Fibroblast of the aortic adventitia (primary cell): ENCODE data around the gene CD209. TPM values are rescaled to one million over a fixed set of nuclear protein-coding genes. Genes with fewer than 3 reads are reported as not detected.

Experiments used
- DNase-seq: peaks from one replicate; pipeline ENCODE4 v3.0.0-alpha.2; 2010; ENCODE audit warnings: low read depth
- H3K4me3 ChIP-seq: 2 replicates; pipeline ENCODE4 v1.5.1; 2011; ENCODE audit warnings: low read depth, mild to moderate bottlenecking, control low read depth, low read length, moderate library complexity
- total RNA-seq: library from RNA; depleted of rRNA; stranded (reverse); fragments of >200 nt; gene quantifications from 2 replicates; pipeline ENCODE4 v1.2.3, GENCODE V29; 2012; ENCODE audit warnings: low replicate concordance
- TF ChIP-seq, protein P1 (sequence below): IDR thresholded peaks from 2 replicates; pipeline ENCODE4 v1.5.1; 2011; ENCODE audit warnings: mild to moderate bottlenecking, low read length, control low read depth, inconsistent platforms; ENCODE audit not compliant: insufficient read depth

Gene CD209
- total RNA-seq, 1 donor: not detected

DNA sequence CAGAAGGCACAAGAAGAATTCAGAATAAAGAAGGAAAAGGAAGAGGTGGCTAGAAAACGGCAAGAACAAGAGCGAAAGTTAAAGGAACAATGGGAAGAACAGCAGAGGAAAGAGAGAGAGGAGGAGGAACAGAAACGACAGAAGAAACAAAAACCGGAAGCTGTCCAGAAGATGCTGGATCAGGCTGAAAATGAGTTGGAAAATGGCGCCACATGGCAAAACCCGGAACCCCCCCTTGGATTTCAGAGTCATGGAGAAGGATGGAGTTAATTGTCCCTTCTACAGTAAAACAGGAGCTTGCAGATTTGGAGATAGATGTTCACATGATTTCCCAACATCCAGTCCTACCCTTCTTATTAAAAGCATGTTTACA lies 6.7 kb downstream of the CD209 start:
- no peak overlapping the region for H3K4me3 ChIP-seq
- TF ChIP-seq, protein P1, sequence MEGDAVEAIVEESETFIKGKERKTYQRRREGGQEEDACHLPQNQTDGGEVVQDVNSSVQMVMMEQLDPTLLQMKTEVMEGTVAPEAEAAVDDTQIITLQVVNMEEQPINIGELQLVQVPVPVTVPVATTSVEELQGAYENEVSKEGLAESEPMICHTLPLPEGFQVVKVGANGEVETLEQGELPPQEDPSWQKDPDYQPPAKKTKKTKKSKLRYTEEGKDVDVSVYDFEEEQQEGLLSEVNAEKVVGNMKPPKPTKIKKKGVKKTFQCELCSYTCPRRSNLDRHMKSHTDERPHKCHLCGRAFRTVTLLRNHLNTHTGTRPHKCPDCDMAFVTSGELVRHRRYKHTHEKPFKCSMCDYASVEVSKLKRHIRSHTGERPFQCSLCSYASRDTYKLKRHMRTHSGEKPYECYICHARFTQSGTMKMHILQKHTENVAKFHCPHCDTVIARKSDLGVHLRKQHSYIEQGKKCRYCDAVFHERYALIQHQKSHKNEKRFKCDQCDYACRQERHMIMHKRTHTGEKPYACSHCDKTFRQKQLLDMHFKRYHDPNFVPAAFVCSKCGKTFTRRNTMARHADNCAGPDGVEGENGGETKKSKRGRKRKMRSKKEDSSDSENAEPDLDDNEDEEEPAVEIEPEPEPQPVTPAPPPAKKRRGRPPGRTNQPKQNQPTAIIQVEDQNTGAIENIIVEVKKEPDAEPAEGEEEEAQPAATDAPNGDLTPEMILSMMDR: no peak
- no peak for DNase-seq

DNA sequence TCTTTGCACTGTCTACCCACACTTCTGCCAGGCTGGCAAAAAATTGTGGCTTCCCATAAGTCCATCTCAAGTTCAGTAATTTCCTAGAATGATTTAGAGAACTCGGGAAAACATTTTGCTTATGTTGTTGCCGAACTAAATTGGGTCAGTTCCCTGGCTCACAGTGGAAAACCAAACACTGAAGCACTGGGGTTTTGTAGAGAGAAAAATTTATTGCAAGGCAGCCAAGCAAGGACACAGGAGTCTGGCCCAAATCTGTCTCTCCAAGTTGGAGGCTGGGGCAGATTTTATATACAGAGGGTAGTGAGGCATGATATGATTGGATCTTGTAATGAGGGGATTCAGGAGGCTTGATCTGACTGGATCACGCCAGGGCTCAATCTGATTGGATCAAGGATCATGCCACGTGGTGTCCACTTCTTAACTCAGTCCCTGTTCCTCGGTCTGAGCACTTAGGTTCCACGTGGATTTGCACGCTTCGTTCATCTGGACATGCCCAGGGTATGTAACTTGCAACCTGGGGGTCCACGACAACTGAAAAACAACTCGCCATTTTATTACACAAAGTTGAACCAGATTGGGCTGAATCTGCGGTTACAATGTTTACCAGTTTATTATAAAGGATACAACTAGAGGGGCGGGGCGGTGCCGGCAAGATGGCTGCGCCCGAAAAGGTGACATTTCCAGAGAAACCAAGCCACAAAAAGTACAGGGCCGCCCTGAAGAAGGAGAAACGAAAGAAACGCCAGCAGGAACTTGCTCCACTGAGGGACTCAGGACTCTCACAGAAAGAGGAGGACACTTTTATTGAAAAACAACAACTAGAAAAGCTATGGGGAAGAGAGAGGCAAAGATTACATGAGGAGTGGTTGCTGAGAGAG lies 7.3 kb downstream of the CD209 start:
- no peak for DNase-seq
- TF ChIP-seq, protein P1: no peak

DNA sequence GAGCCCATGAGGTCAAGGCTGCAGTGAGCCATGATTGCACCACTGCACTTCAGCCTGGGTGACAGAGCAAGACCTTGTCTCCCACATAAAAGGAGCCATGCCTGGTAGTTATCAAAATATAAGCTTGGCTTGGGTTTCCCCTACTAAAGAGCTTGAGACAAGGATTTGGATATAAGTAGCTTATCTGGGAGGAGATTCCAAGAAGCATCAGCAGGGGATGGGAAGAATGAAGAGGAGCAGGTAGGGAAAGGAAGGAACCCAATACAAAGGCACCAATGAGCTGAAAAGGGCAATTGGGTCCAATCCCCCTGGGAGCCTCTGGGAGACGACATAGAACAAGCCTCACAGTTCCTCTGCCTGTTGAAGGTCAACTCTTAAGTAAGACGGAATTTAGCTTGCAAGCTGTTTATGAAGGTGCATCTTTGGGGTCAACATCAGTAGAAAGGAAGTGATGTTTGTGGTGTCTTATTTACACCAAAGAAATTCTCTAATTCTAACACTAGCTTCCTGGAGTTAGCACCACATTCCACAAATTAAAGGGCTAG lies 8.1 kb downstream of the CD209 start:
- no peak for DNase-seq
- TF ChIP-seq, protein P1: no peak
- H3K4me3 ChIP-seq: no peak overlapping the region

More for the DNA sequence above, 7.3 kb downstream of the CD209 start:
- H3K4me3 ChIP-seq: no peak overlapping the region

DNA sequence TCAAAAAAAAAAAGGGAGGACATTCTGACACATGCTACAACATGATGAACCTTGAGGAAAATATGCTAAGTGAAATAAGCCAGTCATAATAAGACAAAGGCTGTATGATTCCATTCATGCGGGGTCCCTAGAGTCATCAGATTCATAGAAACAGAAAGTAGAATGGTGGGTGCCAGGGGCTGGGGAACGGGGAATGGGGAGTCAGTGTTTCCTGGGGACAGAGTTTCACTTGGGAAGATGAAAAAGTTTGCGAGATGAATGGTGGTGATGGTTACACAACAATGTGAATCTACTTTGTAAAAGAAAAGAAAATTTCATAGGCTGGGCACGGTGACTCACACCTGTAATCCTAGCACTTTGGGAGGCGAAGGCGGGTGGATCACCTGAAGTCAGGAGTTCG lies 9.3 kb downstream of the CD209 start:
- no peak overlapping the region for H3K4me3 ChIP-seq
- TF ChIP-seq, protein P1: no peak
- no peak for DNase-seq

DNA sequence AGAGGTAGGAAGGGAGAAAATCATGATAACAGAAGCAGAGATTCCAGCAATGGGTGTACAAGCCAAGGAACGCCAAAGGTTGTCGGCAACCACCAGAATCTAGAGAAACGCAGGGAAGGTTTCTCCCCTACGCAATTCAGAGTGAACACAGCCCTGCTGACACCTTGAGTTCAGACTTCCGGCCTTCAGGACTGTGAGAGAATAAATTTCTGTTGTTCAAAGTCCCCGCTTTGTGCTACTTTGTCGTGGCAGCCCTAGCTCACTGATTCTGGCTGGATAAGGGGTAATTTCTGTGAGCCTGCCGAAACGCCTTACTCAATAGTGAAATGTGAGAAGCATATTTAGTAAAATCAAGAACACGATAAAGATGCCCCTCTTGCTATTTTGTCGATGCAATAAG lies 10.1 kb downstream of the CD209 start:
- H3K4me3 ChIP-seq: no peak overlapping the region
- TF ChIP-seq, protein P1: no peak
- no peak for DNase-seq

DNA sequence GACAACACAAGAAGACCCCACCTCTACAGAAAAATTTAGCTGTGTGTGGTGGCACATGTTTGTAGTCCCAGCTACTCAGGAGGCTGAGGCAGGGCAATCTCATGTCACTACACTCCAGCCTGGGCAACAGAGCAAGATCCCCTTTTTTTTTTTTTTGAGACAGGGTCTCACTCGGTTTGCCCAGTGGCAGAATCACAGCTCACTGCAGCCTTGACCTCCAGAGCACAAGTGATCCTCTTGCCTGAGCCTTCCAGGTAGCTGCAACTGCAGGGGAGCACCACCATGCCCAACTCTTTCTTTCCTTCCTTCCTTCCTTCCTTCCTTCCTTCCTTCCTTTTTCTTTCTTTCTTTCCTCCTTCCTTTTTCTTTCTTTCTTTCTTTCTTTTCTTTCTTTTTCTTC lies 11.2 kb downstream of the CD209 start:
- no peak for DNase-seq
- TF ChIP-seq, protein P1: no peak
- H3K4me3 ChIP-seq: no peak overlapping the region
